ENCODE measurements around the gene IDI2.

IDI2 gene

GRCh38 chr10:976316-976715 is 49.3 kb downstream of the IDI2 start:
- DNase-seq, result no peak

- DNase-seq, result no peak
Observed at GRCh38 chr10:974785-975074, 50.9 kb downstream of the IDI2 start.

GRCh38 chr10:974038-974784 is 51.4 kb downstream of the IDI2 start:
- DNase-seq, result peak; percentile 44

- no peak for DNase-seq
Observed at GRCh38 chr10:972763-973162, 52.9 kb downstream of the IDI2 start.

- no peak for DNase-seq
Observed at GRCh38 chr10:971613-972012, 54.0 kb downstream of the IDI2 start.

GRCh38 chr10:971150-971542 is 54.5 kb downstream of the IDI2 start:
- DNase-seq, result no peak

GRCh38 chr10:970311-971149 is 55.1 kb downstream of the IDI2 start:
- peak; percentile 87 for DNase-seq

- peak; percentile 31 for DNase-seq
Observed at GRCh38 chr10:969473-970150, 56.0 kb downstream of the IDI2 start.

Measured in NCI-H146 (cell line).